Loucy (cell line): Measurements from ENCODE around the gene SPATA32.

Experiments used
- EZH2phosphoT487 ChIP-seq: fragments of 200-600 bp; IDR thresholded peaks from 2 replicates; pipeline ENCODE4 v1.6.1; 2018; ENCODE audit warnings: antibody characterized with exemption, mild to moderate bottlenecking, moderate library complexity, borderline replicate concordance
- TF ChIP-seq, protein P1 (sequence below): fragments of 200-600 bp; sonication (generic); conservative IDR thresholded peaks from 2 replicates; pipeline ENCODE4 v1.5.1; 2014; ENCODE audit warnings: mild to moderate bottlenecking, antibody characterized with exemption, low read length

DNA sequence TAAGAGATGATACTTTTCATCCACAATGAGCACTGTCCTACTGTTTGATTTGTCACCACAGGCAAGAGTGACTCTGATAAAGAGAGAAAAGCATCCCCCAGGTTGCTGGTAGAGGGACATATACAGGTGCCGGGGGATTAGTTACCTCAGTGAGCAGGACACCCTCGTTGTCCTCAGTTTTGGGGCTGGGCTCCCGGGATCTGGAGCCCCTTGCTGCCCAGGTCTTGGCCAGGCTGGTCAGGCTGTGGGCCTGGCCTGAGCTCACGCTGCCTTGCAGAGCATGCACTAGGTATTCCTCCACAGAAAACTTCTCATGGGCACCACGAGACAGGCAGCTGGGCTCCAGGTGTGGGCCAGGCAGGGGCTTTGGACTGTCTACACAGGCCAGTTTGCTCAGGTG is 24.4 kb upstream of the SPATA32 start:
- TF ChIP-seq, protein P1, sequence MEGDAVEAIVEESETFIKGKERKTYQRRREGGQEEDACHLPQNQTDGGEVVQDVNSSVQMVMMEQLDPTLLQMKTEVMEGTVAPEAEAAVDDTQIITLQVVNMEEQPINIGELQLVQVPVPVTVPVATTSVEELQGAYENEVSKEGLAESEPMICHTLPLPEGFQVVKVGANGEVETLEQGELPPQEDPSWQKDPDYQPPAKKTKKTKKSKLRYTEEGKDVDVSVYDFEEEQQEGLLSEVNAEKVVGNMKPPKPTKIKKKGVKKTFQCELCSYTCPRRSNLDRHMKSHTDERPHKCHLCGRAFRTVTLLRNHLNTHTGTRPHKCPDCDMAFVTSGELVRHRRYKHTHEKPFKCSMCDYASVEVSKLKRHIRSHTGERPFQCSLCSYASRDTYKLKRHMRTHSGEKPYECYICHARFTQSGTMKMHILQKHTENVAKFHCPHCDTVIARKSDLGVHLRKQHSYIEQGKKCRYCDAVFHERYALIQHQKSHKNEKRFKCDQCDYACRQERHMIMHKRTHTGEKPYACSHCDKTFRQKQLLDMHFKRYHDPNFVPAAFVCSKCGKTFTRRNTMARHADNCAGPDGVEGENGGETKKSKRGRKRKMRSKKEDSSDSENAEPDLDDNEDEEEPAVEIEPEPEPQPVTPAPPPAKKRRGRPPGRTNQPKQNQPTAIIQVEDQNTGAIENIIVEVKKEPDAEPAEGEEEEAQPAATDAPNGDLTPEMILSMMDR = no peak
- no peak for TF ChIP-seq EZH2phosphoT487
